Activated CD4-positive, alpha-beta T cell treated with anti-CD3 and anti-CD28 coated beads, Interleukin-2, amount 50 U/mL, for 16 hours (primary cell): ENCODE data around the gene ZDHHC8.

ENCODE experiments used
- DNase-seq: peaks from one replicate; pipeline ENCODE4 v3.0.0-alpha.2; 2020

ZDHHC8 gene

GRCh38 chr22:20114506-20115475 lies 16.8 kb upstream of the ZDHHC8 start:
- no peak for DNase-seq

GRCh38 chr22:20115691-20116375 lies 15.8 kb upstream of the ZDHHC8 start, which contains the start of gene RANBP1:
Gene RANBP1 (plus strand): TSS chr22:20116104. CDS start chr22:20116185, 81 bp downstream.
- DNase-seq, result no peak

DNA sequence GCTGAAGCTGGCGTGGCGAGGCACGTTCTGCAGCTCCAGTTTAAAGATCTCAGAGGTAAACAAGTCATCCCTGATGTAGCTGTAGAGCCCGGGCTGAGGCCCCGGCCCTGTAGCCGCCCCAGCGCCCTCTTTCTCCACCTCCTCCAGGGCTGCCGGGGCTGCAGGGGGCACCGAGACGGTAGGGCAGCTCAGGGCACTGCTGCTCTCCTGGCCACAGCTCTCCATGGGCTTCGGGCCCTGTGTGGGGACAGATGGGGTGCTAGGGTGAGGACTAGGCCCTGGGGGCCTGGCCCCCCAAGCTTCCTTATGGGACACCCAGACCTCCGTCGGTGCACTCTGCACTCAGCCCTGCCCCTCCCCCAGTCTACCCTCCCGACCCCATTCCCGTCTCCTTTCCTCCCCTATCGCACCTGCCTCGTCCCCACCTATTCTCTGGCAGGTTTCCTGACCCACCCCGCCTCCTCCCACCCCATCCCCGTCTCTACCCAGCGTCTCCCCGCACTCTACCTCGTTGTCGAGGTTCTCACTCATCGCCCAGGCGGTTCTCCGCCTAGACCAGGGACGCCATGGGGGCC lies 15.1 kb upstream of the ZDHHC8 start:
- DNase-seq, result no peak

DNA sequence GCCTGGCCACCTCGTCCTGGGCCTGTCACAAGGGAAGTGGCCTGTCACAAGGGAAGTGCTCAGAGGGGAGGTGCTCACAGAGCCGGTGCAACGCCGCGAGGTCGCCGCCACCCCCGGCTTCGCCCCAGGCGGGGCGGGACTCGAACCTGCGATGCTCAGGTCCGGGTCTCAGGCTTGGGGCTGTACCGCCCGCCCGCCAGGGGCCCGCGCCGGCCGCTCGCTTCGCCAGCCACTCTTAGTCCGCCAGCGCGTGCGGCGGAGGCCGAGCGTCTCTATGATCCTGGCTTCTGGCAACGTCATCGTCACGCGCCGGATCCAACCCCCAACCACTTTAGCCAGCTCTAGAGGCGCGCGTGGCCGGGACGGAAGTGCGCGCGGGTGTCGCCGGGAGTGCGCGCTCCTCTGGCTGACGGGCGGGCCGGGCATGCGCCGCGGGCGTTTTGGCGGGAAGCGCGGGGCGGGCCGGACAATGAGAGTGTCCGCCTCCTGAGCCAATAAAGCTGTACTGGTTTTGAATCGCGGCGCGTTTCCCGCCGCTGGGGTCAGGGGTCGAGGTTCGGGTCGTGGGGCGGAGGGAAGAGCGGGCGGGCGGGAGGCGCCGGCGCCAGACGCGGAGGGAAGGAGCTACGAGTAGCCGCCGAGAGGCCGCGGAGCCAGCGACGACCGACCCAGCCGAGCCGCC lies 14.5 kb upstream of the ZDHHC8 start, which contains the start of gene TRMT2A:
Gene TRMT2A (minus strand): TSS at position 276 of the 682 bp plus-strand sequence. CDS start 320 bp downstream, outside the sequence.
- DNase-seq, result peak; percentile 98

DNA sequence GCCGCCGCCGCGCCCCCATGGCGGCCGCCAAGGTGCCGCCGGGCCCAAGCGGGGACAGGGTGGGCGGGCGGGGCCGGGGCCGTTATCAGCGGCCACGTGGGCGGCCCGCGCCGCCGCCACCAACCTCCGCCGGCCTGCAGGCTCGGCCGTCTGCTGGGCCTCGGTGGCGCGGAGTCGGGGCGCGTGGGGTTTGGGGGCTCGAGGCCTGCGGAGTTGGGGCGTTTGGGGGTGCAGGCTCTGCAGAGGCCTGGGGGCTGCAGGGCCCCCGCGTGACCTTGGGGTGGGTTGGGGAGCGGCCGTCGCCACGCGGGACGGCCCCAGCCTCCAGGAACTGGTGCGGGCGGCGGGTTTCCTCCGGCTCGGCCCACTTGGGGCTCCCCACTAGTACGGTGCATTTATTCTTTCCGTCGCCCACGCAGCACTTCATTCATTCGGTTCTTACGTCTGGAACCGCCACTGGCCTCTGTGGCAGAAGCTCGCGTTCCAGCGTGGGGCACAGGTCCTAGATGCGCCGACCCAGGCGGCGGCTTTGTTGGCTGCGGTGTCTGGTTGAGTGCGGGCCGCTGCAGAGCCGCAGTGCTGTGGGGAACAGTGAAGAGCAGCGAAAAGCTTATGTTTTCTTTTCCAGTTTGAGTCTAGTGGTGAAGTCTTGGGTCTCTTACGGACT lies 13.8 kb upstream of the ZDHHC8 start:
- peak; percentile 61 for DNase-seq

- DNase-seq, result no peak
Measured at GRCh38 chr22:20118300-20119020, 13.1 kb upstream of the ZDHHC8 start.

- DNase-seq, result no peak
Measured at GRCh38 chr22:20121856-20122415, 9.7 kb upstream of the ZDHHC8 start.

GRCh38 chr22:20123366-20124082 lies 8.1 kb upstream of the ZDHHC8 start:
- DNase-seq, result no peak

GRCh38 chr22:20124083-20124787 lies 7.4 kb upstream of the ZDHHC8 start:
- no peak for DNase-seq

DNA sequence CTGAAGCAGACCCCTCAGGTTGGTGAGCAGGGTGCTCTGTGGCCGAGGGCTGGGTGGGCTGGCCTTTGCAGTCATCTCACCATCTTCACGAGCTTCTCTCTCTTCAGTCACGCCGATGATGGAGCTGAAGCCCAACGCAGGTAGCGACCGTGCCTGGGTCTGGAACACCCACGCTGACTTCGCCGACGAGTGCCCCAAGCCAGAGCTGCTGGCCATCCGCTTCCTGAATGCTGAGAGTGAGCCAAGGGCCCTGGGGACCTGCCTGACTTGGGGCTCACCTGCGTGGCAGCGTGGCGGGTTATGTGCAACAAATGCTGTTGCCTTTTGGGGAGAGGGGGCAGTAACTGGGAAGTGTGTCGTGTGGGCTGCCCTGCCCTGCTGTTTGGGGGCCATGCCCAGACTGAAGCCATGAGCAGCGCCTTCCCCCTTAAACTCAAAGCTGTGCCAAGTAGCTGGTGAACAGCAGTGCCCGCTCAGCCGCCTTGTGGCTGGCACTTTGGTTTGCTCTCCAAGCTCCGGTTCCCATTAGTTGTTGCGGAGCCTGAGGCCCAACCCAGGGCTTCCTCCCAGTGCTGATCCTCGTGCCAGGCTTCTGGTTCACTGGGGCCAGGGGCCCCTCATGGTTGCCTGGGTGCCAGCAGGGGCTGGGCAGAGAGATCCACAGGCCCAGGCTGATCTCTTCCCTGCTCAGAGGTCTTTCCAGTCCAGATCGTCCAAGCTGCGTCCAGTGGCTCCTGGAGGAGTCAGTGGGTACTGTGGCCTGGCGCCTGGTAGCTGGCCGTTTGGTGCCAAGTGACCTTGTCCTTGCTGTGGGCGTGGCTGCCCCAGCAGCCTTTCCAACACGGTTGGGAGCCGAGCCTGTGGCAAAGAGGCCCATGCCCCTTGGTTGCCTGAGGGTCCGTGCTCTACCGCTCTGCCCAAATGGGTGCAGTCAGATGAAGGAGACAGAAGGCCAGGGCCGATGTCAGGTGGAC lies 6.1 kb upstream of the ZDHHC8 start:
- DNase-seq, result no peak

DNA sequence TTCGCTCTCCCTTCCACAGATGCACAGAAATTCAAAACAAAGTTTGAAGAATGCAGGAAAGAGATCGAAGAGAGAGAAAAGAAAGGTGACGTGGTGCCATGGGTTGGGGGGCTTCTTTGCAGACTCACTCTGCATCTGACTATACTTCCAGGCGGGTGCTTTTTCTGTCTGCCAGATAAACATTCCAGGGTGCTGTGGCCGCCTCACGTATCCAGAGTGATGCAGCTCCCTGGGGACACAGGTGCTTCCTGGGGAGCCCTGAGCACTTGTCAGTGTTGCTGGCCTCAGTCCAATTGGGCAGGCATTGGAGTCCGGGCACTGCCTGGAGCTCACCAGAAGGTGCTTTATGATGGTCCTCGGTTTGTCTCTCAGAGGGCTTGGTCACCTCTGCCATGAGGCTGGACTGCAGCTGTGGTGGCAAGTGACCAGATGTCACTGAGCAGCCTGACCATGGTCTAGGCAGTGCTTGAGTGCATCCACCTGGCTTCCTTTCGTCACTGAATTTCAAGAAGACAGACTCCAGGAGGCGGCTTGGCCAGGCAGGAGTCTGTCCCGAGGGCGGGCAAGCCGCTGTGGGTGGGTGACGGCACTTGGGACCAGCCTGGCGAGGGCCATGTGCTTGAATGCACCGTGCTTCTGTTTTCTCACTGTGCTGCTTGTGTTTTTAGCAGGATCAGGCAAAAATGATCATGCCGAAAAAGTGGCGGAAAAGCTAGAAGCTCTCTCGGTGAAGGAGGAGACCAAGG lies 5.1 kb upstream of the ZDHHC8 start:
- DNase-seq, result no peak

- DNase-seq, result no peak
Measured at GRCh38 chr22:20127318-20127868, 4.2 kb upstream of the ZDHHC8 start.

GRCh38 chr22:20127869-20128618 lies 3.6 kb upstream of the ZDHHC8 start:
- DNase-seq, result no peak

- DNase-seq, result no peak
Measured at GRCh38 chr22:20128619-20128901, 3.0 kb upstream of the ZDHHC8 start.

DNA sequence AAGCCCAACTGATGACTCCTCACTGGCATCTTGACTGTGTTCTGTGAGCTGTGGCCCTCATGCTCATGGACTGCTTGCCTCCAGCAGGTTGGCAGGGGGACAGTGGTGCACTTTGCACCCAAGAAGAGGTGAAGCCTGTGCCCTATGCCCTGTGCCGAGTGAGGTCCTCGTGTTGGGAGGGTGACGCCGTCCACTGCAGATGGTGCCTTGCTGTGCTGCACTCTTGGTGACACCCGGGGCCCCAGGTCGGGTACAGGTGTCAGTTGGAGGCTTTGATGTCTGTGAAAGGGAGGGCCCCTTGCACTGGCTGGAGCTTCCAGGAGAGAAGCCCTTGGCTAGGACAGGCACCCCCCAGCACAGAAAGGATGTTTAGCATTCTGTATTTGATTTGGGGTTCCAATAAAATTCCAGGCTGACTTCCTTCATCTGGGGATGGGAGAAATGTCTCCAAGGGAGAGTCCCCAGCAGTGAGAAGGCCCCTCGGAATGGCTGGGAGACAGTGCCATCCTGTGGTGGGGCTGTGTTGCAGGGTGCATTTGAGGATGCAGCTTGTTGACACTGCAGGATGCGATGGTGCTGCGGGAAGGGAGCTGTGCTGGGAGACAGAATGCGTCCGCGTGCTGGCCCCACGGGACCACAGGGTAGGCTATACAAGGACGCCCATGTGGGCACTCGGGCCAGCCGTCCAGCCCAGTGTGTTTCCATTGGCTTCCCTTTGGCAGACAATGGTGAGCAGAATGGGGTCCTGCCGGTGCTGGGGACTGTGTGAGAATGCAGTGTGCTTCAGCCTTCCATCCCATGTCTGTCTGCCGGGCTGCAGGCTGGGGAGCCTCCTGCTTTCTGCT lies 2.5 kb upstream of the ZDHHC8 start:
- DNase-seq, result no peak

- DNase-seq, result no peak
Measured at GRCh38 chr22:20129747-20130014, 1.9 kb upstream of the ZDHHC8 start.
